Activated CD8-positive, alpha-beta memory T cell treated with anti-CD3 and anti-CD28 coated beads, Interleukin-2, amount 50 U/mL, for 1 hour (primary cell): ENCODE measurements around the gene SPINK7.

ENCODE experiments used
- DNase-seq: peaks from one replicate; pipeline ENCODE4 v3.0.0-alpha.2; 2020; ENCODE audit errors: extremely low read depth

The SPINK7 gene

DNA sequence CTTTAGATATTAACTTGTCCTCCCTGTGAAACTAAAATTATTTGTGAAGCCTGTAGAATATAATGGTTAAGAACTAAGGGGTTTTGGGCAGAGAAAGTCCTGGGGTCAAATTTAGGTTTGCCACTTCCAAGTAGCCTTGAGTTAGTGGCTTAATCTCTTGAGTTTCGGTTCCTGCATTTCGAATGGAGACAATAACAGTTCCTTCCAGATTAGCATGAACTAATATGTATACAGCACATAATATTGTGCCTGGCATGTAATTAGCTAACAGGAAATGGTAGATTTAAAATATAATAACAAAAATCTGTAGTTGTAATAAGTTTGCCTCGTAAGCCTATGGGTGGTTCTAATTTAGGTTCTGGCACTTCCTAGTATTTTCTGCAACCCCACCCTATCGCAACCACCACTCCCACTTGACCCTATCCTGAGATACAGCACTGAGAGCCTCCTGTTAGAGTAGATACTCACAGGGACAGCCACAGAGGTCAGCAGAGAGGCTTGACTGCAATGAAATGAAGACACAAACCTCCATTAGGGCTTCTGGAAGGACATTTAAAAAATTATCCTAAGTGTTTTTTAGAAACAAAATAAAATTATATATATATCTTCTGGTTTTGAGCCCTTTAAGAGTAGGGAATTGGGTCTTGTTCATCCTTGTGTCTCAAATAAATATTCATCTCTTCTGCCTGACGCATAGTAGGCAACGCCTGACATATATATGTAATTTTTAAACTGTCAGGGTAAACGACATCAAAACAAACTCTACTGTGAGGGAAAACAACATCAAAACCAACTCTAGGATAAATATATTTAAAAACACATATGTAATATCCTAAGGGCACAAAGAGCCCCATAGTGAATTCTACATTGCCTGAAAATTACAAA lies 31.6 kb downstream of the SPINK7 start:
- DNase-seq: no peak

DNA sequence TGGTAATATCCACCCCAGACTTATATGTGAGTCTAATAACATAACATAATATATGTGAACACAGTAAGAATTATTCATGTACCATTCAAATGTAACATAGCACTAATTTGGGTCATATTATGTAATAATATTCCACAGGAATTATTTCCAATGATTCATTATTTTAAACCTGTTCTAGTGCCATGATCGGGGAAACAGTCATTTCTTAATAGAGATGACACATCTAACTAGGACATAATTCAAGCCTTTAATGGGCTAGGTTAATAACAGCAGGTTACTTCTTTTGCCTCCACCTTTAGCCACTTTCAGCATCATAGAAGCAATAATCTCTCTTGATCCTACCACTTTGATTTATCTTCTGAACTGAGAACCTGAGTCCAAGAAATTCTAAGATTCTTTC lies 35.5 kb downstream of the SPINK7 start:
- DNase-seq: no peak

DNA sequence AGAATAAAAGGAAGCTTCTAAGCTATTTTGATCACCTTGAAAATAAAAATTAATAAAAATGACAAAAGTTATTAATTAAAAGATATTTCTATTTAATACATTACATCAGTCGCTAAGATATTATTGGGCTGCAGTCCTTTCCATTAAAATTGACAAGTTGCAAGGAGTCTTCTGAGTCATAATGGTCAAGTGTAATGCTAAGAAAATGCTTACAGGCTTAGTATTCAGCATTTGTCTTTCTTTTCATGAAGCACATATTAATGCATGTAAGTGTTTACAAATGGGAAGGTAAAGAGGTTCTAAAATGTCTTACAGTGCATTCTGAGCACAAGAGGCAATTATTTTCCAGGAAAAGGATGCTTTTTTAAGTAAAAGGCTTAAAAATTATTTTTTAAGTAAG lies 40.5 kb downstream of the SPINK7 start:
- no peak for DNase-seq

DNA sequence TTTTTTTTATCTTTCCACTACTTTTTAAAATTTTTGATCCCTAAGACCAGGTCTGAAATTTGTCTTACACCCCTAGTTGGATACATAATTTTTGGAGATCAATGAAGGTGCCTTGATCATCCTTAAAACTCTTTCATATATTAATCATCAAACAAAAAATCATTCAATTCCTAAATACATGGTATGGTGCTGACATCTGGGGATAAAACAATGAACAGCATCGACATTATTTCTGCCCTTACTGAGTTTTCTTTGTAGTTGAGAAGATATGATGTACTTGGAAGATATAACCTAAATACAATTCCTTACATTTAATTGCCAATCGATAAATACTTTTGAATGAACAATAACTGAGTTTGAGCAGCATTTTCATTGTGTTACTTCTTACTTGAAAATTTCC lies 41.4 kb downstream of the SPINK7 start:
- no peak for DNase-seq

DNA sequence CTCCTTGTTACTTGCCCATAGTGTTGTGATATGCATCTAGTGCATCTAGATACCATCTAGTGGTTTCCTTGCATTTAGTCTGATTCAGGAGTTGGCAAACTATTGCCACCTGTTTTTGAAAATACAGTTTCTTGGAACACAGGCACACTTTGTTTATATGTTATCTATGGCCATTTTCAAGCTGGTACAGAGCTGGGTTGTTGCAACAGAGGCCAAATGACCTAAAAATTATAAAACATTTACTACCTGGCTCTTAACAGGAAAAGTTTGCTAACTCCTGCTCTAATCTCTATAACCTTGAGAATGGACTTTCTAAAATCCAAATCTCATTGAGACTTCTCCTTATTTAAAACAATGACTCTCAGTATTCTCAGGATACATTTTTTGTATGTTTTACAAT lies 52.1 kb downstream of the SPINK7 start:
- DNase-seq: no peak
